Progenitor cell of endocrine pancreas (in vitro differentiated cells): ENCODE results near the gene HIP1. TPM values are rescaled to one million over a fixed set of nuclear protein-coding genes. Genes with fewer than 3 reads are reported as not detected.
A peak's percentile ranks its signal among the peaks of the same experiment; 100 is the strongest.

Experiments
- DNase-seq: peaks from one replicate; pipeline ENCODE4 v3.0.0; 2021; ENCODE audit warnings: low spot score; ENCODE audit not compliant: unreplicated experiment
- H3K27ac Mint-ChIP-seq: 2 replicates; pipeline ENCODE4 v1.8.0; 2021; ENCODE audit warnings: mild to moderate bottlenecking, moderate library complexity, mixed read lengths
- H3K27me3 Mint-ChIP-seq: 2 replicates; pipeline ENCODE4 v1.8.0; 2021; ENCODE audit warnings: mixed read lengths
- H3K36me3 Mint-ChIP-seq: 2 replicates; pipeline ENCODE4 v1.8.0; 2022; ENCODE audit warnings: mixed read lengths; ENCODE audit not compliant: insufficient read depth
- H3K4me1 Mint-ChIP-seq: 2 replicates; pipeline ENCODE4 v1.8.0; 2021; ENCODE audit warnings: low read depth, mixed read lengths
- H3K4me3 Mint-ChIP-seq: 2 replicates; pipeline ENCODE4 v1.8.0; 2021; ENCODE audit warnings: low read depth, mild to moderate bottlenecking, moderate library complexity, mixed read lengths
- H3K9me3 Mint-ChIP-seq: 2 replicates; pipeline ENCODE4 v1.8.0; 2021; ENCODE audit warnings: low read depth, mixed read lengths
- total RNA-seq: library from RNA; stranded (reverse); gene quantifications from 2 replicates; pipeline ENCODE4 v1.2.1, GENCODE V29; 2021
- TF ChIP-seq, protein P1 (sequence below): fragments of 200-600 bp; sonication (generic); IDR thresholded peaks from one replicate; pipeline ENCODE4 v1.5.0; 2021; ENCODE audit warnings: antibody characterized with exemption, mild to moderate bottlenecking; ENCODE audit not compliant: unreplicated experiment

The HIP1 gene
- total RNA-seq, 1 donor from 2014 or later = 66.6 TPM

GRCh38 chr7:75584354-75584753, 154.4 kb downstream of the HIP1 start:
- Mint-ChIP-seq H3K36me3 (peaks cover 29% of the 10 kb centered on the region), H3K27me3 (no peaks in the 10 kb centered on the region), H3K9me3 (no peaks in the 10 kb centered on the region), H3K4me3 (no peak overlapping the region), H3K4me1 (no peaks in the 10 kb centered on the region), H3K27ac (no peak overlapping the region)
- no peak for DNase-seq
- TF ChIP-seq, protein P1, sequence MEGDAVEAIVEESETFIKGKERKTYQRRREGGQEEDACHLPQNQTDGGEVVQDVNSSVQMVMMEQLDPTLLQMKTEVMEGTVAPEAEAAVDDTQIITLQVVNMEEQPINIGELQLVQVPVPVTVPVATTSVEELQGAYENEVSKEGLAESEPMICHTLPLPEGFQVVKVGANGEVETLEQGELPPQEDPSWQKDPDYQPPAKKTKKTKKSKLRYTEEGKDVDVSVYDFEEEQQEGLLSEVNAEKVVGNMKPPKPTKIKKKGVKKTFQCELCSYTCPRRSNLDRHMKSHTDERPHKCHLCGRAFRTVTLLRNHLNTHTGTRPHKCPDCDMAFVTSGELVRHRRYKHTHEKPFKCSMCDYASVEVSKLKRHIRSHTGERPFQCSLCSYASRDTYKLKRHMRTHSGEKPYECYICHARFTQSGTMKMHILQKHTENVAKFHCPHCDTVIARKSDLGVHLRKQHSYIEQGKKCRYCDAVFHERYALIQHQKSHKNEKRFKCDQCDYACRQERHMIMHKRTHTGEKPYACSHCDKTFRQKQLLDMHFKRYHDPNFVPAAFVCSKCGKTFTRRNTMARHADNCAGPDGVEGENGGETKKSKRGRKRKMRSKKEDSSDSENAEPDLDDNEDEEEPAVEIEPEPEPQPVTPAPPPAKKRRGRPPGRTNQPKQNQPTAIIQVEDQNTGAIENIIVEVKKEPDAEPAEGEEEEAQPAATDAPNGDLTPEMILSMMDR = no peak

DNA sequence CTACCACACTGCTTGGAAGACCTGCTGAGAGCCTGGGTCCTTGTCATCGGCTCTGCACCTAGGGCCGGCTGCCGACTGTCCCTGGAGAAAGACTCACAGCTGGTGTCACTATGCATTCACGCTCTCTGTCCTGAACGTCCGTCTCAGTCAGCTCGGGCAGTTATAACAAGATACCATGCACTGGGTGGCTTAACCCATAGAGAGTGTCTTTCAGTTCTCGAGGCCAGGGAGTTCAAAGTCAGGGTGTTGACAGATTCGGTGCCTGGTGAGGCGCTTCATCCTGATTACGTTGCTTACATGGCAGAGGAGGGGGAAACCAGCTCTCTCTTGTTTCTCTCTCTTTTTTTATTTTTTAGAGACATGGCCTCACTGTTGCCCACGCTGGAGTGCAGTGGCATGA, 155.5 kb downstream of the HIP1 start:
- peaks cover 27% of the 10 kb centered on the region for H3K36me3 Mint-ChIP-seq
- DNase-seq = no peak
- H3K9me3 Mint-ChIP-seq = no peaks in the 10 kb centered on the region
- H3K27ac Mint-ChIP-seq = peak overlapping the region; percentile 10
- TF ChIP-seq, protein P1 = no peak
- no peak overlapping the region for H3K4me3 Mint-ChIP-seq
- no peaks in the 10 kb centered on the region for H3K4me1 Mint-ChIP-seq
- no peaks in the 10 kb centered on the region for H3K27me3 Mint-ChIP-seq

DNA sequence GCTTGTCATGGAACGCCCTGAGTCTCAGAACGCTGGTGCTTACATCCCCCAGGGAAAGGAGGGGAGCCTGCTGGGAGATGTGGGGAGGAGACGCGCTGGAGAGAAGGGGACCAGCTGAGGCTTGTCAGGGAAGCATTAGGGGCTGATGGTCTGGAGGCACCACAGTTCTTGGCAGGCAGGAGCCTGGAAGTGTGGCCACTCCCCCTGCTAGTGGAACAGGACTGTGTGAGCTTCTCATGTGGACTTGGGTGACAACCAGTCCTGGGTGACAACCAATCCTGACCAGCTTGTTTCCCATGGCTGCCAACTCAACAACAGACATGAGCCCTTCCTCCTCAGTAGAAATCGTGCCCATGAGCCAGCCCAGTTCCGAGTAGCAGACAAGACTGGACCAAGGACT, 158.8 kb downstream of the HIP1 start:
- no peaks in the 10 kb centered on the region for H3K4me1 Mint-ChIP-seq
- H3K36me3 Mint-ChIP-seq = peaks cover 18% of the 10 kb centered on the region
- H3K27me3 Mint-ChIP-seq = no peaks in the 10 kb centered on the region
- H3K4me3 Mint-ChIP-seq = no peak overlapping the region
- DNase-seq = no peak
- peak overlapping the region; percentile 81 for H3K27ac Mint-ChIP-seq
- TF ChIP-seq, protein P1 = no peak
- no peaks in the 10 kb centered on the region for H3K9me3 Mint-ChIP-seq

- no peak for DNase-seq
- Mint-ChIP-seq H3K4me3 (no peak overlapping the region), H3K36me3 (peaks cover 15% of the 10 kb centered on the region), H3K4me1 (no peaks in the 10 kb centered on the region), H3K27me3 (no peaks in the 10 kb centered on the region), H3K27ac (no peak overlapping the region), H3K9me3 (no peaks in the 10 kb centered on the region)
- TF ChIP-seq, protein P1 = no peak
Observed at GRCh38 chr7:75578081-75578480, 160.7 kb downstream of the HIP1 start.

- H3K9me3 Mint-ChIP-seq = no peaks in the 10 kb centered on the region
- TF ChIP-seq, protein P1 = no peak
- no peak overlapping the region for H3K27ac Mint-ChIP-seq
- DNase-seq = no peak
- H3K36me3 Mint-ChIP-seq = peaks cover 12% of the 10 kb centered on the region
- H3K4me3 Mint-ChIP-seq = no peak overlapping the region
- H3K4me1 Mint-ChIP-seq = no peaks in the 10 kb centered on the region
- H3K27me3 Mint-ChIP-seq = no peaks in the 10 kb centered on the region
Observed at GRCh38 chr7:75575488-75576121, 163.1 kb downstream of the HIP1 start.
